SKM-1 treated with dmso at 0.1 percent for 144 hours (cell line): Measurements from ENCODE around the gene GRID1.
A peak's percentile ranks its signal among the peaks of the same experiment; 100 is the strongest.
"Not testable (repeated sequence)": the region's sequence is repeated elsewhere in the genome, so short reads cannot be mapped to it uniquely, and the experiment has no call there.

ENCODE experiments used
- DNase-seq: peaks from one replicate; lab custom pipeline; 2025; ENCODE audit not compliant: unreplicated experiment; lab: John Stamatoyannopoulos, UW

Gene GRID1

DNA sequence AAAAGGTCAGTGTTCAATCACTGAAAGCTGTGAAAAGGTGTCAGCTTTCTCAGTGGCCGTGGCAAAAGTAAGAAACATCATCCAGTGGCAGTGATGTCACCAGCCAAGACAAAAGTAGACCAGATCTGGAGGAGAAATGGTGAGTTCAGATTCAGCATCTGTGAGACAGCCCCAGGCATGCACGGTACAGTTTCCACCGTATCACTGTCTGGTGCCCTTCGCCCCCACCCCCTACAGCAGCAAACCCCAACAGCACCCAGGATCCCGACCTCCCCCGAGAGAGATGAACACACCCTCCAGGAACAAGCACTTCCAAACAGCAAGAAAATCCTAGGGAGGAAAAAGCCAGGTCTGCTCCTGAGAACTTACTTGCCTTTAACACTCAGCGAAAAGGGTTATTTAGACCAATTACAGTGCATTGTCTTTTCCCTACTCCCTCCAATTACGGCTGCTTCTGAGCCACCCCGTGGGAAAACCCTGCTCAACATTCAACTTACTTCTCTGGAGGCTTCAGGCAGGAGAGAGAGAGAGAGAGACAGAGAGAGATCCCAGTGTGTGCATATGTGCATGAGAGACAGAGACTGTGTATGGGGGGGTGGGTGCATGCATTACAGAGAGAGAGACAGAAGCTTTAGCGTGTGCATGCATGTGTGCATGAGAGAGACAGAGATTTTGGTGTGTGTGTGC, 189.6 kb downstream of the GRID1 start:
- DNase-seq, result no peak

DNA sequence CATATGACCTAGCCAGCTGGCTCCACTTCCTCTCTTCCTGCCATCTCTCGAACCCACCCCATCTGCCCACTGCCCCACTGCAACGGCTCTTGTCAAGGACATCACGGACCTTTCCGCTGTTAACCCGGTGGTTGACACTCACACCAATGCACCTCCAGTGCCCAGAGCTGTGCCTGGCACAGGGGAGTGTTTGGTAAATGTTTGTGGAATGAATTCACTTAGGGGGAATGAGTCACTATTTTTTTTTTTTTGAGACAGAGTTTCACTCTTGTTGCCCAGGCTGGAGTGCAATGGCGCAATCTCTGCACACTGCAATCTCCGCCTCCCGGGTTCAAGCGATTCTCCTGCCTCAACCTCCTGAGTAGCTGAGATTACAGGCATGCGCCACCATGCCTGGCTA, 191.1 kb downstream of the GRID1 start:
- not testable (repeated sequence) for DNase-seq

DNA sequence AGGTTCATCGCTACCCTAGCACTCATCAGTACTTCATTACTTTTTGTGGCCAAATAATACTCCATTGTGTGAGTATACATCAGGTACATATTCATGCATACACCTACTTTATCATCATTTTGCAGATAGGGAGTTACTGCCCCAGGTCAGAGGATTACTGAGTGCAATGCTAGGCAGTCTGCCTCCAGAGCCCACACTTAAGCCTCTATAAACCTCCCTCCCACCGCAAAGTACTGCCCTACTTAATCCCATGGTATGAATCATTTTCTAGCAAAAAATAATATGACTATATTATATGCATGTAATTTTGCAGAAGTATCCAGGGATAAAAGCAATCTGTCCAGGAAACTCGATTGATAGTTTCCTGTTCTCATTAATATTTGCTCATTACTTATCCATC, 194.3 kb downstream of the GRID1 start:
- DNase-seq, result no peak

DNA sequence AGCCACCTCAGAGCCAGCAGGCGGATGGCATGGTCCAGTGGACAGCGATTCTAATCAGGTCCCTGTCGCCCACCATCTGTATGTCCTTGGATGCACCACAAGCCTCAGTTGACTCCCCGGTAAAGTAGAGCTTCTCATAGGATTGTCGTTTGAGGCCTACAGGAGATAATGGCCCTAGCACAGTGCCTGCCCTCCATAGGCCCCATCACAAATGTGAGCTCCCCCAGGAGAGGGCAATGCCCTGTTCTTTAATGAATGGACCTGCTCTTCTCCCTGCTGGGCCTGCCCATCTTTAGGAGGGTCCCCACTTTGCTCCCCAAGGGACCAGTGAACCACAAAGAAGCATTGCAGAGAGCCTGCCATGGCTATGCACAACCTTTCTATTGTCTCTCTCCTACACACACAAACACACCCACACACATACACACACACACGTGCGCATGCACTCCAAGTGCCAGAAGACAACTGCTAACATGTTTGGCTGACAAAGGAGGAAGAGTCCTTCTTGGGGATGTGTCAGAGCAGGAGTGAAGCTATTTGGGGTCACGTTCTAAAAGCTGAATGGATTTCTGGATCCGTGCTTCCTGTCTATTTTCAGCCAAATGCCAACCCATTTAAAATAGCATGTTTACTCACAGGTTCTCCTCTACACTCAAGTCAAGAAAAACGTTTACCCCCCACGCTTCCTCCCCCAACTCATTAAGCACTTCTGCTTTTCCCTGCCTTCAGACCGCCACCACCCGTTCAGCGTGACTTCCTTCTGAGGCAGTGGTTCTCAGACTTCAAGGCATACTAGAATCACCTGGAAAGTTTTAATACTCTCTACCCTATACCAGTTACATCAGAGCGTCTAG, 196.1 kb downstream of the GRID1 start:
- DNase-seq, result peak; percentile 84

DNA sequence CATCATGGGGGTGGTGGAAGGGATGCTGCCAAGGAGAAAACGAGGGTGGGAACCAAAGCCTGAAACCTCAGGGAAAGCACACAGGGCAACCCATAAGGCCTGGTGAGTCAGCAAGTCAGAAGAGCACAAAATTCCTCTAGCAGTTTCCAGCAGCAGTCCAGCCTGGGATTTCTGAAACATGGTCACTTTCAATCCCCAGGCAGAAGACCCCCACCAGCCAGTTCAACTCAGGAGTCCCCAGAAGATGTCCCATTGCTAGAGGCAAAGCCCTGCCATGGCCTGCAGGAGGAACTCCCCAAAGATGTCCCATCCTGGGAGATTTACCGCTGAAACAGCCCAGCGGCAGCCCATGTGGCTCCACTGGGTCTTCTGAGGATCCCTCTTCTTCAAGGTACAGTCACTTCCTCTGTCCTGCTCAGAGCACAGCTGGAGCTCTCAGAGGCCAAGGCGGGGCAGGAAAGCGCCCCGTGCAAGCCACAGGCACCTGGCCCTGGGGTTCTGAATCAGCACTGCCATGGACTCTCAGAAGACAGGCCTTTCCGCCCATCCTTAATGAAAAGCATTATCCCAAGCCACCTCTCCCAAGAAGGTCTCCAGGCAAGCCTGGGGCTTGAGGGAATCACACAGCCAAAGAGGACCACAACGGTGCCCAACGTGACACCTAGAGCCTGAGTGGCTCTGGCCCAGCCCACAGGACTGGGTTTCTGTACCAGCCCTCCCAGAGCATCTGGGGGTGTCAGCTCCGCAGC, 196.9 kb downstream of the GRID1 start:
- DNase-seq, result no peak

DNA sequence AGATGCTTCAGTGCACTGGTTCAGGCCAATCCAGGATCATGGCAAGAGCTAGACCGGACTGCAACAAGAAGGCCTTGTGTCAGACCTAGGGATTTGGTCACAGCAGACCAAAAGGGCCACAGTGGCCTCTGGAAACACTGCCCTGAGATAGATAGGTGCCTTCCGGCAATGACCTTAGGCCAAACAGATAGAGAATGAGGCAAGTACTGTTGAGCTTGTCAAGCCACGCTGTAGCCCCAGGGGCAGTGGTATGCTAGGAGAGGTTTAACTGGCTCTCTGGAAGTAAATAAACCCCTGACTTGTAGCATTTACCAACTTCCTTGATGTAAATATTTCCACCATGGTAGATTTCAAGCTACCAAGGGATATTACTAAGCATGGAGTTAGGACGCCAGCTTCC, 197.5 kb downstream of the GRID1 start:
- DNase-seq, result no peak

DNA sequence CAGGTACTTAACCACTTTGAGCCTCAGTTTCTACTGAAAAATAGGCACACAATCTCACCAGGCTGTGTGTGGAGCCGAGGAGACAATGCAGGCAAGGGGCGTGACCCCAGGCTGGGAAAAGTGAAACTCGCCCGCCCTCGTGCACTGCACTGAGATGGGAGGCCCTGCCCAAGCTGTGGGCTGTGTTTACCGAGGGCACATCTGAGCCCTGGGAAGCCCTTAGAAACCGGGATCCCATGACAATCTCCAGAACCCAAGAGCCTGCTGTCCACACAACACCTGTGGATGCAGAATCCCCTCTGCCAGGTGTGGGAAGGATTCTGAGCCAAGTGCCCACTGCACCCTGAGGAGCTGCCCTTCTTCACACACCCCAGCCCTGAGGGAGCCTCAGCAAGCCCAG, 198.3 kb downstream of the GRID1 start:
- DNase-seq, result no peak

DNA sequence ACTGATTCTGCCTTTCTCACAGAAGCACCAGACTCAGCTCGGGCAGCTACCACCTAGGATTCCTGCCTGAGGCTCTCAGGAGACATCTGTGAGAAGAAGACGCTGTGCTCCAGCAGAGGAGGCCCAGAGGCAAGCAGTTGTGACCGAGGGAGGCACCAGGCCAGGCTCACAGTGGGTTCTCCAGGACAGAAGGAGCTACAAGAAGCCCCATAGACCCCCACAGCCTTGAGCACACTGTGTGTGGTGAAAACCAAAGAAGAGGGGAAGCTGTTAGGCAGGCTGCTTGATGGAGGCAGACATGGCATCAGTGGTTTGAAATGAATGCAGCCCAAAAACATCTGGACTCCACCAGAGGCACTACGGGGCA, 198.8 kb downstream of the GRID1 start:
- no peak for DNase-seq

DNA sequence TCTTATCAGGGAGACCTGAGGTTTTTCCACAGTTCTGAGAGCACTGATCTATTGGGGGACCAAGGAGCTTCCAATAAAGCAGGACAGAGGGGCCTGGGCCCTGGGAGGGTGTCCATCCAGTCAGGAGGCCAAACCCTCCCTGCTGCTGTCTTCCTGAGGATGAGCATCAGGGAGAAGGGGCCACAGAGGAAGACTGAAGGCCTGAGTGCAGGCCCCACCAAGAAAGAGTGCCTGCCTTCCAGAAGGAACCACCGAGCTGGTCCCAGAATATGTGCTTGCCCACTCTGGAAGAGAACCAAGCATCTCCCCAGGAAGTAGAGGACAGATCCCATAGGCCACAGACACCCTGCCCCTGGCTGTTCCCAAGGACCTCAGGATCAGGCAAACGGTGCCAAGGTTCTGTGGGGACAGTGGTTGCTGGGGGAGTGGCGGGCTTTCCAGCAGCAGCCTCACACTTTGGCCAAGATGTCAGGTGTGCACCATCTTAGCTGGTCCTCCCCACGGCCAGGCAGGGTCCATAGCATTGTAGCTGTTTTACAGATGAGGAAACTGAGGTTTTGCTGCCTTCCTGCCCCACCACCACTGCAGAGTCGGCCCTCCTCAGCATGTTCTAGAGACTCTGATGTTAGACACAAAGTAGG, 199.4 kb downstream of the GRID1 start:
- no peak for DNase-seq

DNA sequence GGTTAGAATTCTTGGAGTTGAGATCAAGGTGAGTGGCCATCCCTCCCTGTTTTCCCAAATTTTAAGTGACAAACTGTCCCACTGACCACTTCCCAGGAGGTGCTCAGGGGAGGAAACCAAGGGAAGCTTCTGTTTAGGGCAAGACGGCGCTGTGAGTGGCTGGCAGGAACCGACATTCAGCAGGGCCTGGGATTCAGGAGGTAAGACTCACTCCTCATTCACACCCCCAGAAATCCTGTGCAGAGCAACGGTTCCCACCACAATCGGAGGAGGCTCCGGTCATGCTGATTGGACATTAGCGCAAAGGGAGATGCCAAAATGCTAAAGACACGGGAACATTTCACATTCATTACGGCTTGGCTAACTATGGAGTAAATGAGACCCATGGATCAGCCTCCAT, 200.9 kb downstream of the GRID1 start:
- no peak for DNase-seq

DNA sequence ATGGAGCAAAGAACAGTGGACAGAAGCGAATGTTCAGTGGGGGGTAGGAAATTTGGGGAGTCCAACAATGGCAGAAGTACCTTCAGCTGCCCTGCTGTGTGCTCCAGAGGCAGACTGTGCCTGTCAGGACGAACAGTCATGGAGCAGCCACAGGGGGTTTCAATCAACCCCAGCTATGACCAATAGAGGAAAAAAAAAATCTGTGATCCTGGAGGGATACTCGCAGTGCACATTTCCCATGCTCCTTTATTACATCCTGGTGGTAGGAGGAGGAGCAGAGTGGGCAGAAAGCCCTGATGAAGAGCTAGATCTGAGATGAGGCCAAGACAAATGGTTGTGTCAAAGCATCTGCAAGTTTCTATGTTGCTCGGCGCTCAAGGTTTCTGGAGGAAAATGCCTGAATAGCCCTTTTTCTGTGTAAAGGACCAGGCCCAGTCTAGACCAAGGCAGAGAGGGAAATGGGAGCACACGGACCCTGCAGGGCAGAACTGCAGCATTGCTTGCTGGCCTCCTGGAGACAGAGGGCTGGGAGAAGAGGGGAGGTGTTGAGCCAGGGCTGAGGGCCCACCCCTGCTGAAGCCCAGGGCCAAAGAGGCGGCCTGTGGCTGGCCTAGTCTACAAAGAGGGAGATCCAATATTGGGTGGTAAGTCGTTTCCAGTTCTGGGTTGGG, 201.5 kb downstream of the GRID1 start:
- DNase-seq, result no peak

DNA sequence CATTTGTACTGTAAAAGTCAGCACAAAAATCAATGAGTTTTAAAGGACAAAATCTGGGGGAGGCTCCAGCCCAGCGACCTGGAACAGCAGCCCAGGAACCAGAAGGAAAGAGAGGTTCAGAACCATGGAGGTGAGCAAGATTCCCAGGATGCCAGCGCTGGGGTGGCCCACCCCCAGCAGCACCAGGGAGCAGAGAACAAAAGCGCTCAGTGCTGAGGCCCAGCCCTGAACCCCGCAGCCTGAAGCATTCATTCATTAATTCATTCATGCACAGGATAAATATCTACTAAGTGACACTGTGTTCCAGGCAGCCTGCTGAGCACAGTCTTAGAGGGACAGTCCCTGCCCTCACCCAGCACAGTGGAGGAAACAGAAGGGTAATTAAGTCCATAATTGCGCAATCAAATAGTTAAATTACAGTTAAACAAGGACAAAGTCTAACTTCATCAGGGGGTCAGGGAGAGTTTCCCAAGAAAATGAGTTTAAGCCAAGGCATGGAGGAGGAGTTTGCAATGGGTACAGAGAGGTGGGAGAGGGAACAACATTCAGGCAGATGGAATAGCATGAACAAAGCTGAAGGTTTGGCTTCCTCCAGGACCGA, 202.3 kb downstream of the GRID1 start:
- DNase-seq, result peak; percentile 26

DNA sequence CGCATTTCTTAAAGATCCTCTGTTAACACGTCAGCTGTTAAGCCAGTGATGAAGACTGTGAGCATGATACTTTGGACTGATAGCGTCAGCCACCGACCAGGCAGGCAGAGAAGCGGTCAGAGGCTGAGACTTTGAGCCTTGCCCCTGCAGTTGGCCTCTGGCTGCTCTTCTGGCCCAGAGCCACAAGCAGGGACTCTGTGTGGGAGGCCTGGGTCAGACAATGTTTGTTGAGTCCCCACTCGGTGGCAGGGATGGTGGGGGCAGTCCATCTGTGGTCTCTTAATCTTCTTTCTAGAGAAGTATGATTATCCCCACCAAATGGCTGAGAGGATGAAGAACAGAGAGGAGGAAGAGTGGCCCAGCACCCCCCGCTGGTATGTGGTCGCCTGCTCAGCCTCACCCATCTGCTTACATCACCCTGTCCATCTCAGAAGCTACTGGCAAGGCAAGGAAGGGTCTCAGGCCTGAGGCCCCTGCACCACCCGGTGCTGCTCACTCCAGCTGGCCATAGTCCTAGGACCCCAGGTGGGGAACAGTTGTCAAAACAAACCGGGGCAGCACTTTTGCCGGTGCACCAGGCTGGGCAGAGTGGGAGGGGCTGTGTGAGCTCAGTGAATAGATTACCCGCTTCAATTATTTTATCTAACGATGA, 202.9 kb downstream of the GRID1 start:
- DNase-seq, result no peak

DNA sequence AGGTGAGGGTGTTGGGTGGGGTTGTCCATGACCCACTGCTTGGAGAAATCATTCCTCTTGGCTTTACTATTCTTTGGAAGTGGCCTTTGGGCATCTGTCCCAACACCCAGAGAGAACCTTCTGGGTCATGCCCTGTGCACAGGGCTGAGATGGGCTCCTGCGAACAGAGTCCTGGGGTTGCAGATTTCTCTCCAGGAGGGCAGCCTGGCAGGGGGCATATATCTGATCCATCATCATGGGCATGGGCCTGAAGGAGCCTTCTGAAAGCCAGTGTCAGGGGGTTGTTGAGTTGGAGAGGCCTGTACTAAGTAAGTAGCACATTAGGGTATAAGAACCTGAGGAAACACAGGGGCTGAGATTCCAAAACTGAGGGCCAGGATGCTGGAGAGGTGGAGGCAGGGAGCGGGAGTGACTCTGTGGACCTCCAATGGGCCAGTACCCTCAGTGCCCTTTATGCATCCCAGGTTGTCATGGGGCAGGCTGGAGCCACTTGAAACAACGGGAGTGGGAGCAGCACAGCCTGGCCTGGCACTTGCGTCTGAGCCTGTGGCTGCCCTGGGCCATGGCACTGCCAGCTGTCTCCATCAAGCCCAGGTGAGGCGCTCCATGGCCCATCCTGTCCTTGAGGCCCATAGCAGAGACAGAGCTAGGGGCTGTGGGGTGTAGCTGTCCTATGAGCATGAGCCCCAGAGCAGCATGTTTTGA, 203.7 kb downstream of the GRID1 start:
- no peak for DNase-seq

DNA sequence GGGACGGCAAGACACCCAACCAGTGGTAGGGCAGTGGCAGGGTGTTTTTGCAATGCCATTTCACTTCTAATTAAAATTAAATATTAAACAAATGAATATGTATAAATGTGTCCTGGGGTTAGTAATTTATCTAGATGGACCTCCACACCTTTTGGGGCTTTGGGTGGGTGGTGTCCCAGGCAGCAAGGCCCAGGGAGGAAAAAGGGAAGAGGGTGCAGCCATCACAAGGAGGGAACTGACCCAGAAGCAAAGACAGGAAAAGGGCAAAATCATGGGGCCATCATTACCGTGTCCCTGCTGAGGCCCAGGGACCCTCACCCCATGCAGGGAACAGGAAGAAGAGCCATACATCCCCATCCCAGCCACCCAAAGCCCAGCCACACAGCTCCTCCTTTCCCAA, 204.6 kb downstream of the GRID1 start:
- no peak for DNase-seq

DNA sequence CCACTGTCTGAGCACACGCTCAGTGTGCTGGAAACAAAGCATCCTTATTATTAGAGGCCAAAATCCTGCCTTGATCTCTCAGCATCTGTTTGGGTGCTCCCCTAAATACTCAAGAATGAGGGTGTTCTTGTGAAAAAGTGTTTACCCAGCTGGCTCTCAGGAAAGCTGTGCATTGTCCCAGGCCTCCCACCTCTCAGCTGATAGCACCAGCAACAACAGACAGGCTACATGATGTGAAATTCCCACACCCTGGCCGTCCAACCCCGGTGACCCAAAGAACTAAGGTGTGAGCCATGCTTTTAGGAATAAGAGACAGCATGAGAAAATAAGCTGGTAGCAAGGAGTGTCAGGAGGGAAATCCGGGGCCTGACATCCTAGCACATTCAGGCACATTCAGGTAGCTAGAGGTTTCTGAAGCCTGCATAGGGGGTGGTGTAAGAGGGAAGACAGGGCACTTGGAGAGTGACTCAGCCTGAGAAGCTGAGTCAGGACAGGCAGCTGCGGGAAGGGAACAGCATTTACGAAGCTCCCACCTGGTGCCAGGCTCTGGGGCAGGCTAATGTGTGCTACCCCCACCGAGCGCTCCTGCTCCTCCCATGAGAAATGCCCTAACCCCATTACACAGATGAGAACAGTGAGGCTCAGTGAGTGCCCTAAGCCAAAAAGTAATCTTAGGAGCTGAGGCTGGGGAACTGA, 205.6 kb downstream of the GRID1 start:
- DNase-seq, result no peak

DNA sequence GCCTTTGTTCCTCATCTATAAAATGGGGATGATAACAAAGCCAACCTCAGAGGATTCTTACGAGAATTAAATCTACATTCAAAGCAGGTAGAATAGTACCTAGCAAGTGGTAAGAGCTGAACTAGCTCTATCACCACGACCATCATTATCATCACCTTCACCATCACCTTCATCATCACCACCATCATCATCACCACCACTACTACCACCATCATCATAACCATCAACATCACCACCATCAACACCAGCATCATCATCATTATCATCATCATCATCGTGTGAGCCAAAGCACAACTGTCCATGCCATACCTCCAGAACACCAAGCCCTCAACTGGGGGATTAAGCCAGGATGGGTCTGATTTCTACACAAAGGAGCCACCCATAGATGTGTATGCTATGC, 206.8 kb downstream of the GRID1 start:
- DNase-seq, result no peak

DNA sequence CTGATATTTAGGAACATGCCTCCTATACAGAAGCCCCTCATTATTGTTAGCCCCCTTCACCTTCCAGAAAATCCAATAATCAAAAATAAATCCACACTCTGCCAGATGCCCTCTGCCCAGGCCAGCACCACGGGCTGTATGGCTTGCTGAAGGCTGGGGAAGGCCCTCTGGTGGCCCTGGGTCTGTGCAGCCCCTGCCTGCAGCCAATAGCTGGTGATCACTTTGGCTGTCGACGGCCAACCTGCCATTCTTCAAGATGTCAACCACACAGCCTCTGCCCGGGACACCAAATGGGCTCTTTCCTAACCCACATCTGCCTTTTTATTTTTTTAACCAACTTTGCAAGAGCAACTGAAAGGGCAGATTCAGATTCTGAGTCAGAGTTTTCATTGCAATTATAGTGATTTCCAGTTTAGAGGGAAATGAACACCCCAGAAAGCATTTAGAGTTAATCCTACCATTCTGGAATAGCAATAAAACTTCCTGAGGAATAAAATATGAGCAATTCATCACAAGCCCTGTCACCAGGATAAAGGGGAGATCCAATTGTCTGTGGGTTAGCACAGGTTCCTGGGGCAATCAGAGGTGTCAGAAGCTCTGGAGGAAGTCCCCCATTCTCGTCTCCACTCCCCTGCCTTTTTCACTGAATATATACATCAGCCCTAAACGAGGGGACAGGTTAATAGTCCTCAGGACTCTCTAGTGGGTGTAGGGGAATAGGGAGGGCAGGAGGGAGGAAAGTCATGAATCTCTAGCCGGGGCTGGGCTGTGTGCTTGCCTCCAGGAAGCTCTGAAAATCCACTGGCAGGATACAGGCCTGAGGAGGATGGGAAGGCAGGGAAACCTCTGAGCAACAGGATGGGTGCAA, 211.3 kb downstream of the GRID1 start:
- DNase-seq, result no peak
